ENCODE results near the gene TRIM7.

TRIM7 gene

GRCh38 chr5:181219262-181220177 lies 14.5 kb upstream of the TRIM7 start:
- H3K79me2 ChIP-seq (ENCODE audit: control insufficient read depth, low read length), result peaks cover 10% of the 10 kb centered on the region
- no peaks in the 10 kb centered on the region for H3K27me3 ChIP-seq (ENCODE audit: control insufficient read depth, low read length)
- H3K4me2 ChIP-seq (ENCODE audit: low read length), result no peak overlapping the region
- H3F3A ChIP-seq (ENCODE audit: control insufficient read depth, insufficient read depth), result peaks cover 42% of the 10 kb centered on the region
- TF ChIP-seq EZH2phosphoT487 (IDR thresholded peaks at IDR 0.05; ENCODE audit: borderline replicate concordance, low read length), result no peak
- no peak for TF ChIP-seq CTCF (IDR thresholded peaks at IDR 0.05; ENCODE audit: low read depth, low read length, poor library complexity, severe bottlenecking)
- peaks cover 2% of the 10 kb centered on the region for H3K36me3 ChIP-seq (ENCODE audit: control insufficient read depth, low read length)
- no peaks in the 10 kb centered on the region for H4K20me1 ChIP-seq (ENCODE audit: control insufficient read depth, insufficient read depth, low read depth, low read length)
- no peak overlapping the region for H3K27ac ChIP-seq (ENCODE audit: low read depth, low read length)
- H3K9me3 ChIP-seq (ENCODE audit: control insufficient read depth, insufficient read depth, low read length), result no peaks in the 10 kb centered on the region
- no peak overlapping the region for H3K4me3 ChIP-seq (ENCODE audit: low read length)
- no peaks in the 10 kb centered on the region for H3K9me2 ChIP-seq (replicated peaks; ENCODE audit: control insufficient read depth, low read length)
- peaks cover 44% of the 10 kb centered on the region for H3K4me1 ChIP-seq (ENCODE audit: control insufficient read depth, low read length)

- H3K79me2 ChIP-seq (ENCODE audit: control insufficient read depth, low read length), result peaks cover 2% of the 10 kb centered on the region
- no peaks in the 10 kb centered on the region for H3K27me3 ChIP-seq (ENCODE audit: control insufficient read depth, low read length)
- H3K9me2 ChIP-seq (replicated peaks; ENCODE audit: control insufficient read depth, low read length), result no peaks in the 10 kb centered on the region
- no peaks in the 10 kb centered on the region for H3K36me3 ChIP-seq (ENCODE audit: control insufficient read depth, low read length)
- peaks cover 42% of the 10 kb centered on the region for H3F3A ChIP-seq (ENCODE audit: control insufficient read depth, insufficient read depth)
- H3K27ac ChIP-seq (ENCODE audit: low read depth, low read length), result peak overlapping the region; percentile 61; the same call in 1 of the 2 replicates
- TF ChIP-seq EZH2phosphoT487 (IDR thresholded peaks at IDR 0.05; ENCODE audit: borderline replicate concordance, low read length), result no peak
- TF ChIP-seq CTCF (IDR thresholded peaks at IDR 0.05; ENCODE audit: low read depth, low read length, poor library complexity, severe bottlenecking), result no peak
- peak overlapping the region; percentile 68 for H3K4me3 ChIP-seq (ENCODE audit: low read length)
- H3K4me1 ChIP-seq (ENCODE audit: control insufficient read depth, low read length), result peaks cover 37% of the 10 kb centered on the region
- no peaks in the 10 kb centered on the region for H4K20me1 ChIP-seq (ENCODE audit: control insufficient read depth, insufficient read depth, low read depth, low read length)
- H3K9me3 ChIP-seq (ENCODE audit: control insufficient read depth, insufficient read depth, low read length), result no peaks in the 10 kb centered on the region
- H3K4me2 ChIP-seq (ENCODE audit: low read length), result peak overlapping the region; percentile 83
These were observed 13.8 kb upstream of the TRIM7 start for GRCh38 chr5:181218795-181219124.

- Histone ChIP-seq H3K9me3 (ENCODE audit: control insufficient read depth, insufficient read depth, low read length) (no peaks in the 10 kb centered on the region), H3K9me2 (replicated peaks; ENCODE audit: control insufficient read depth, low read length) (no peaks in the 10 kb centered on the region), H3K27me3 (ENCODE audit: control insufficient read depth, low read length) (no peaks in the 10 kb centered on the region), H3K27ac (ENCODE audit: low read depth, low read length) (peak overlapping the region; percentile 61), H3F3A (ENCODE audit: control insufficient read depth, insufficient read depth) (peaks cover 40% of the 10 kb centered on the region), H3K4me3 (ENCODE audit: low read length) (peak overlapping the region; percentile 68), H4K20me1 (ENCODE audit: control insufficient read depth, insufficient read depth, low read depth, low read length) (no peaks in the 10 kb centered on the region), H3K4me2 (ENCODE audit: low read length) (peak overlapping the region; percentile 83), H3K79me2 (ENCODE audit: control insufficient read depth, low read length) (no peaks in the 10 kb centered on the region), H3K36me3 (ENCODE audit: control insufficient read depth, low read length) (no peaks in the 10 kb centered on the region), H3K4me1 (ENCODE audit: control insufficient read depth, low read length) (peaks cover 36% of the 10 kb centered on the region)
- TF ChIP-seq CTCF (IDR thresholded peaks at IDR 0.05; ENCODE audit: low read depth, low read length, poor library complexity, severe bottlenecking) (no peak), EZH2phosphoT487 (IDR thresholded peaks at IDR 0.05; ENCODE audit: borderline replicate concordance, low read length) (no peak)
These were observed 12.7 kb upstream of the TRIM7 start for GRCh38 chr5:181217803-181218062.
